ENCODE results near the gene FBXW7.

Gene FBXW7

GRCh38 chr4:152529880-152530279 is 6.0 kb downstream of the FBXW7 start:
- Histone ChIP-seq H4K8ac (ENCODE audit: low read depth, low read length) (no peak overlapping the region), H2AK5ac (ENCODE audit: low read length) (no peak overlapping the region), H2BK15ac (replicated peaks; ENCODE audit: low read depth) (no peak overlapping the region), H3K4me3 (ENCODE audit: low read length) (no peak overlapping the region), H3K79me2 (ENCODE audit: control insufficient read depth, insufficient read depth, low read length) (peaks cover 61% of the 10 kb centered on the region), H3K23ac (ENCODE audit: low read length) (no peak overlapping the region), H3K4ac (ENCODE audit: low read depth, low read length) (no peak overlapping the region), H4K5ac (ENCODE audit: low read length) (no peak overlapping the region), H3K56ac (ENCODE audit: low read length) (no peak overlapping the region), H2BK120ac (ENCODE audit: low read depth, low read length) (no peak overlapping the region), H3K27me3 (ENCODE audit: insufficient read depth, low read length, poor library complexity) (no peaks in the 10 kb centered on the region), H2BK5ac (ENCODE audit: low read length) (no peak overlapping the region), H3K36me3 (ENCODE audit: control insufficient read depth, insufficient read depth, low read length) (no peaks in the 10 kb centered on the region), H3K9ac (ENCODE audit: low read length) (no peak overlapping the region), H3K18ac (ENCODE audit: low read length) (no peak overlapping the region), H3K79me1 (ENCODE audit: low read length) (peaks cover 6% of the 10 kb centered on the region), H3K27ac (ENCODE audit: low read depth, low read length) (no peak overlapping the region), H3K4me2 (ENCODE audit: low read length) (no peak overlapping the region), H3K4me1 (ENCODE audit: control insufficient read depth, low read depth, low read length) (no peaks in the 10 kb centered on the region)
- no CpG with 5 or more reads among the region's 8 CpGs for WGBS (ENCODE audit: extremely low coverage, insufficient coverage, low lambda C conversion rate)
- DNase-seq, result no peak

- Histone ChIP-seq H3K79me1 (ENCODE audit: low read length) (peaks cover 10% of the 10 kb centered on the region), H2BK120ac (ENCODE audit: low read depth, low read length) (no peak overlapping the region), H3K27ac (ENCODE audit: low read depth, low read length) (no peak overlapping the region), H3K18ac (ENCODE audit: low read length) (no peak overlapping the region), H3K36me3 (ENCODE audit: control insufficient read depth, insufficient read depth, low read length) (no peaks in the 10 kb centered on the region), H3K4me2 (ENCODE audit: low read length) (no peak overlapping the region), H3K4ac (ENCODE audit: low read depth, low read length) (no peak overlapping the region), H4K5ac (ENCODE audit: low read length) (no peak overlapping the region), H4K8ac (ENCODE audit: low read depth, low read length) (no peak overlapping the region), H3K27me3 (ENCODE audit: insufficient read depth, low read length, poor library complexity) (no peaks in the 10 kb centered on the region), H3K56ac (ENCODE audit: low read length) (no peak overlapping the region), H3K79me2 (ENCODE audit: control insufficient read depth, insufficient read depth, low read length) (peaks cover 60% of the 10 kb centered on the region), H3K4me1 (ENCODE audit: control insufficient read depth, low read depth, low read length) (peaks cover 8% of the 10 kb centered on the region), H2AK5ac (ENCODE audit: low read length) (no peak overlapping the region), H2BK5ac (ENCODE audit: low read length) (no peak overlapping the region), H2BK15ac (replicated peaks; ENCODE audit: low read depth) (no peak overlapping the region), H3K4me3 (ENCODE audit: low read length) (no peak overlapping the region), H3K9ac (ENCODE audit: low read length) (no peak overlapping the region), H3K23ac (ENCODE audit: low read length) (no peak overlapping the region)
- no peak for DNase-seq
- WGBS (ENCODE audit: extremely low coverage, insufficient coverage, low lambda C conversion rate), result no CpG with 5 or more reads among the region's 2 CpGs
These were observed 7.8 kb downstream of the FBXW7 start for GRCh38 chr4:152528060-152528459.

GRCh38 chr4:152525878-152526277 is 10.0 kb downstream of the FBXW7 start:
- Histone ChIP-seq H2AK5ac (ENCODE audit: low read length) (no peak overlapping the region), H2BK15ac (replicated peaks; ENCODE audit: low read depth) (no peak overlapping the region), H3K79me1 (ENCODE audit: low read length) (peaks cover 12% of the 10 kb centered on the region), H3K36me3 (ENCODE audit: control insufficient read depth, insufficient read depth, low read length) (no peaks in the 10 kb centered on the region), H3K4me3 (ENCODE audit: low read length) (no peak overlapping the region), H4K5ac (ENCODE audit: low read length) (no peak overlapping the region), H3K18ac (ENCODE audit: low read length) (no peak overlapping the region), H3K79me2 (ENCODE audit: control insufficient read depth, insufficient read depth, low read length) (peaks cover 56% of the 10 kb centered on the region), H3K27me3 (ENCODE audit: insufficient read depth, low read length, poor library complexity) (no peaks in the 10 kb centered on the region), H3K27ac (ENCODE audit: low read depth, low read length) (no peak overlapping the region), H3K56ac (ENCODE audit: low read length) (no peak overlapping the region), H2BK5ac (ENCODE audit: low read length) (no peak overlapping the region), H3K23ac (ENCODE audit: low read length) (no peak overlapping the region), H2BK120ac (ENCODE audit: low read depth, low read length) (no peak overlapping the region), H3K9ac (ENCODE audit: low read length) (no peak overlapping the region), H3K4me2 (ENCODE audit: low read length) (no peak overlapping the region), H3K4me1 (ENCODE audit: control insufficient read depth, low read depth, low read length) (peaks cover 12% of the 10 kb centered on the region), H3K4ac (ENCODE audit: low read depth, low read length) (no peak overlapping the region), H4K8ac (ENCODE audit: low read depth, low read length) (no peak overlapping the region)
- DNase-seq, result no peak
- WGBS (ENCODE audit: extremely low coverage, insufficient coverage, low lambda C conversion rate), result no CpG with 5 or more reads among the region's 4 CpGs

GRCh38 chr4:152524427-152524826 is 11.5 kb downstream of the FBXW7 start:
- Histone ChIP-seq H3K36me3 (ENCODE audit: control insufficient read depth, insufficient read depth, low read length) (no peaks in the 10 kb centered on the region), H3K27ac (ENCODE audit: low read depth, low read length) (no peak overlapping the region), H3K9ac (ENCODE audit: low read length) (no peak overlapping the region), H2BK15ac (replicated peaks; ENCODE audit: low read depth) (no peak overlapping the region), H3K56ac (ENCODE audit: low read length) (no peak overlapping the region), H4K8ac (ENCODE audit: low read depth, low read length) (no peak overlapping the region), H3K79me1 (ENCODE audit: low read length) (peaks cover 11% of the 10 kb centered on the region), H2BK5ac (ENCODE audit: low read length) (no peak overlapping the region), H3K4me3 (ENCODE audit: low read length) (no peak overlapping the region), H3K18ac (ENCODE audit: low read length) (no peak overlapping the region), H2AK5ac (ENCODE audit: low read length) (no peak overlapping the region), H3K4ac (ENCODE audit: low read depth, low read length) (no peak overlapping the region), H2BK120ac (ENCODE audit: low read depth, low read length) (no peak overlapping the region), H3K23ac (ENCODE audit: low read length) (no peak overlapping the region), H3K27me3 (ENCODE audit: insufficient read depth, low read length, poor library complexity) (no peaks in the 10 kb centered on the region), H3K4me1 (ENCODE audit: control insufficient read depth, low read depth, low read length) (peaks cover 12% of the 10 kb centered on the region), H4K5ac (ENCODE audit: low read length) (no peak overlapping the region), H3K4me2 (ENCODE audit: low read length) (no peak overlapping the region), H3K79me2 (ENCODE audit: control insufficient read depth, insufficient read depth, low read length) (peaks cover 52% of the 10 kb centered on the region)
- peak; percentile 50 for DNase-seq
- 100% methylated on average over 1 of the region's 3 CpGs for WGBS (ENCODE audit: extremely low coverage, insufficient coverage, low lambda C conversion rate)

- no peak overlapping the region for H4K8ac ChIP-seq (ENCODE audit: low read depth, low read length)
- no peak overlapping the region for H3K4ac ChIP-seq (ENCODE audit: low read depth, low read length)
- H2BK5ac ChIP-seq (ENCODE audit: low read length), result no peak overlapping the region
- no peak overlapping the region for H3K4me3 ChIP-seq (ENCODE audit: low read length)
- H3K23ac ChIP-seq (ENCODE audit: low read length), result no peak overlapping the region
- no peaks in the 10 kb centered on the region for H3K27me3 ChIP-seq (ENCODE audit: insufficient read depth, low read length, poor library complexity)
- no peak overlapping the region for H3K18ac ChIP-seq (ENCODE audit: low read length)
- H3K36me3 ChIP-seq (ENCODE audit: control insufficient read depth, insufficient read depth, low read length), result no peaks in the 10 kb centered on the region
- H3K56ac ChIP-seq (ENCODE audit: low read length), result no peak overlapping the region
- peaks cover 12% of the 10 kb centered on the region for H3K4me1 ChIP-seq (ENCODE audit: control insufficient read depth, low read depth, low read length)
- no peak overlapping the region for H2AK5ac ChIP-seq (ENCODE audit: low read length)
- H3K9ac ChIP-seq (ENCODE audit: low read length), result no peak overlapping the region
- H3K79me1 ChIP-seq (ENCODE audit: low read length), result peaks cover 11% of the 10 kb centered on the region
- no peak overlapping the region for H4K5ac ChIP-seq (ENCODE audit: low read length)
- WGBS (ENCODE audit: extremely low coverage, insufficient coverage, low lambda C conversion rate), result no CpG with 5 or more reads among the region's 1 CpG
- H3K79me2 ChIP-seq (ENCODE audit: control insufficient read depth, insufficient read depth, low read length), result peaks cover 50% of the 10 kb centered on the region
- no peak for DNase-seq
- no peak overlapping the region for H2BK120ac ChIP-seq (ENCODE audit: low read depth, low read length)
- H2BK15ac ChIP-seq (replicated peaks; ENCODE audit: low read depth), result no peak overlapping the region
- no peak overlapping the region for H3K27ac ChIP-seq (ENCODE audit: low read depth, low read length)
- no peak overlapping the region for H3K4me2 ChIP-seq (ENCODE audit: low read length)
These were observed 12.2 kb downstream of the FBXW7 start for GRCh38 chr4:152523731-152524130.

- Histone ChIP-seq H3K36me3 (ENCODE audit: control insufficient read depth, insufficient read depth, low read length) (no peaks in the 10 kb centered on the region), H3K23ac (ENCODE audit: low read length) (no peak overlapping the region), H3K27ac (ENCODE audit: low read depth, low read length) (no peak overlapping the region), H2BK120ac (ENCODE audit: low read depth, low read length) (no peak overlapping the region), H3K4ac (ENCODE audit: low read depth, low read length) (no peak overlapping the region), H3K18ac (ENCODE audit: low read length) (no peak overlapping the region), H3K4me2 (ENCODE audit: low read length) (no peak overlapping the region), H4K5ac (ENCODE audit: low read length) (no peak overlapping the region), H3K4me1 (ENCODE audit: control insufficient read depth, low read depth, low read length) (peaks cover 12% of the 10 kb centered on the region), H3K9ac (ENCODE audit: low read length) (no peak overlapping the region), H3K79me2 (ENCODE audit: control insufficient read depth, insufficient read depth, low read length) (peaks cover 48% of the 10 kb centered on the region), H3K27me3 (ENCODE audit: insufficient read depth, low read length, poor library complexity) (no peaks in the 10 kb centered on the region), H2AK5ac (ENCODE audit: low read length) (no peak overlapping the region), H3K4me3 (ENCODE audit: low read length) (no peak overlapping the region), H3K56ac (ENCODE audit: low read length) (no peak overlapping the region), H3K79me1 (ENCODE audit: low read length) (peaks cover 9% of the 10 kb centered on the region), H2BK15ac (replicated peaks; ENCODE audit: low read depth) (no peak overlapping the region), H4K8ac (ENCODE audit: low read depth, low read length) (no peak overlapping the region), H2BK5ac (ENCODE audit: low read length) (no peak overlapping the region)
- no CpG with 5 or more reads among the region's 2 CpGs for WGBS (ENCODE audit: extremely low coverage, insufficient coverage, low lambda C conversion rate)
- DNase-seq, result peak; percentile 63
These were observed 13.1 kb downstream of the FBXW7 start for GRCh38 chr4:152522754-152523153.
